Esophagus squamous epithelium (tissue), 4 donors: ENCODE measurements around the gene ENTPD1.

Experiments used
- CTCF ChIP-seq, 6 experiments: fragments of 450-650 bp in 4 of 6; fragments of 200-600 bp in 2 of 6; sonication (generic) in 2 of 6; IDR thresholded peaks; one replicate each; pipeline ENCODE4 v1.5.1; 2016 to 2019; ENCODE audit warnings: antibody characterized with exemption in 6 of 6, mild to moderate bottlenecking in 4 of 6, moderate library complexity in 4 of 6
- POLR2A ChIP-seq, 4 donors: fragments of 450-650 bp; IDR thresholded peaks; one replicate each; pipeline ENCODE4 v1.6.1; 2017; ENCODE audit warnings: antibody characterized with exemption in 4 of 4, mild to moderate bottlenecking in 4 of 4, moderate library complexity in 3 of 4

DNA sequence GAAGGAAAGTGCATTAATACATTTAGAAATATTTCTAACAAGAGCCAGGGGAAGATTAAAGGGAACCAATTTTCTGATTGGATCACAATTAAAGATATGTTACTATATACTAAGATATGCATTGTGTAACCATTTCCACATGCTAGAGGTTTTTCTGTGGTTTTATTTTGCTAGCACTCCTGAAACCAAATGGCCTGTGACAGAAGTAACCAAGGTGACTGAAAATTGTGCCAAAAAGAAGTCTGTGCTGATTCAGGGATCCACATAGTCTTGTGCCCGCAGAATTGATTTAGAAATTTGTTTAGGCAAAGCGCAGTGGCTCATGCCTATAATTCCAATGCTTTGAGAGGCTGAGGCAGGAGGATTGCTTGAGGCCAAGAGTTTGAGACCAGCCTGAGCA, 153.6 kb downstream of the ENTPD1 start:
- no peak for TF ChIP-seq CTCF (IDR thresholded peaks at IDR 0.05)
- TF ChIP-seq POLR2A (IDR thresholded peaks at IDR 0.05), result no peak
